Chondrocyte (in vitro differentiated cells): ENCODE results near the gene LINC01488. TPM values are rescaled to one million over a fixed set of nuclear protein-coding genes. Genes with fewer than 3 reads are reported as not detected.

Source experiments
- DNase-seq: peaks from one replicate; pipeline ENCODE4 v3.0.0; 2021; ENCODE audit warnings: mixed read lengths, low spot score
- H3K27ac Mint-ChIP-seq: one replicate; pipeline ENCODE4 v1.8.0; 2021; ENCODE audit warnings: mild to moderate bottlenecking, moderate library complexity, mixed read lengths; ENCODE audit not compliant: unreplicated experiment
- H3K27me3 Mint-ChIP-seq: 2 replicates; pipeline ENCODE4 v1.8.0; 2021; ENCODE audit warnings: low read depth, mixed read lengths
- H3K36me3 Mint-ChIP-seq: 2 replicates; pipeline ENCODE4 v1.8.0; 2021; ENCODE audit warnings: low read depth, mixed read lengths
- H3K4me1 Mint-ChIP-seq: 2 replicates; pipeline ENCODE4 v1.8.0; 2021; ENCODE audit warnings: low read depth, mild to moderate bottlenecking, mixed read lengths
- H3K4me3 Mint-ChIP-seq: one replicate; pipeline ENCODE4 v1.8.0; 2021; ENCODE audit warnings: mild to moderate bottlenecking, moderate library complexity, mixed read lengths; ENCODE audit not compliant: unreplicated experiment
- H3K9me3 Mint-ChIP-seq: 2 replicates; pipeline ENCODE4 v1.8.0; 2021; ENCODE audit warnings: low read depth, mixed read lengths
- CTCF ChIP-seq: fragments of 200-600 bp; sonication (generic); IDR thresholded peaks from 2 replicates; pipeline ENCODE4 v1.5.0; 2021; ENCODE audit warnings: antibody characterized with exemption, mild to moderate bottlenecking, moderate library complexity
- total RNA-seq: library from RNA; stranded (reverse); gene quantifications from 3 replicates; pipeline ENCODE4 v1.2.1, GENCODE V29; 2021

LINC01488 gene
- total RNA-seq, 1 donor from 2014 or later, result not detected

- no peaks in the 10 kb centered on the region for H3K9me3 Mint-ChIP-seq
- peaks cover 15% of the 10 kb centered on the region for H3K27me3 Mint-ChIP-seq
- H3K4me3 Mint-ChIP-seq, result no peak overlapping the region
- DNase-seq, result peak; percentile 56
- peaks cover 6% of the 10 kb centered on the region for H3K4me1 Mint-ChIP-seq
- no peaks in the 10 kb centered on the region for H3K36me3 Mint-ChIP-seq
- H3K27ac Mint-ChIP-seq, result no peak overlapping the region
- no peak for TF ChIP-seq CTCF
Observed at GRCh38 chr11:69490516-69490915, 9.1 kb downstream of the LINC01488 start.

DNA sequence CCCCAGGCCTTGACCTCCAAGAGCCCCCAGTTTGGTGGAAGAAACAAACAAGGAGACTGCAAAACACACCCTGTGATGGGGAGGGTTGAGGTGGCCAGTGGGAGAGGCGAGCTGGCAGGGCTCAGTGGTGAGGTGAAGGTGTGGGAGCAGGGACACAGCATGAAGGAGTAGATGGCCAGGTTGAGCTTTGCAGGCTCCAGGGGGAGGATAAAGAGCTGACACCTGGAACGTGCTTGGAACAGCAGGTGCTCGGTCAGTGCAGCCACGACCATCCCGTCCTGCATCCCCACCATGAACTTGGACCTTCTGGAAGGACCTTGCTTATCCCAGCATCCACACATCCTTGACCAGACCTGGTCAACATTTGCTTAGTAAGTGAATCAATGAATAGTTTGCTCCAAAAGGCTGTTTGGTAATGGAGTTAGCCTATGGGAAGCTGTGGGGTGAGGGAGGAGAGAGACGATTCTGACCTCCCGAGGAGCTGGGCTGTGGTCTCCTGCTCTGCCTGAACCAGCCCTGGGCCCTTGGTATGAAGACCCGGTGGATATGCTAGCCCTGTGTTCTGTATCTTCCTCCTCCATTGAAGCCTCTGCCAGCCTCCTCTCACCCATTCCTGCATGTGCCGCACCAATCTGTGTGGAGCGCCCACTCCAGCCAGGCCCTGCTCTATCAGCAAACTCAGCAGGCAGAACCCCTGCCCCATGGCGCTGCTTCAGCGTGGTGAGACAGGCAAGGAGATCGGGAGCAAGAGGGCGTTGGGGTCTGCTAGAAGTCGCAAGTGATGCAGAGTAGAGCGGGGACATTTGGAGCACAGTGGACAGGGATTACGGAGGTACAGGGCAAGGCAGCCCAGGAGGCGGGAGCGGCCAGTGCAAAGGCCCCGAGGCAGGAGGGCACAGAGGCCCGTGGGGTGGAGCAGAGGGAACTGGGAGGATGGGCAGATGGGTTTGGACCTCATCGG lies 9.9 kb downstream of the LINC01488 start:
- Mint-ChIP-seq H3K4me1 (peaks cover 12% of the 10 kb centered on the region), H3K27me3 (peaks cover 15% of the 10 kb centered on the region), H3K9me3 (no peaks in the 10 kb centered on the region), H3K36me3 (no peaks in the 10 kb centered on the region), H3K27ac (no peak overlapping the region), H3K4me3 (no peak overlapping the region)
- peak; percentile 81 for DNase-seq
- TF ChIP-seq CTCF, result no peak

DNA sequence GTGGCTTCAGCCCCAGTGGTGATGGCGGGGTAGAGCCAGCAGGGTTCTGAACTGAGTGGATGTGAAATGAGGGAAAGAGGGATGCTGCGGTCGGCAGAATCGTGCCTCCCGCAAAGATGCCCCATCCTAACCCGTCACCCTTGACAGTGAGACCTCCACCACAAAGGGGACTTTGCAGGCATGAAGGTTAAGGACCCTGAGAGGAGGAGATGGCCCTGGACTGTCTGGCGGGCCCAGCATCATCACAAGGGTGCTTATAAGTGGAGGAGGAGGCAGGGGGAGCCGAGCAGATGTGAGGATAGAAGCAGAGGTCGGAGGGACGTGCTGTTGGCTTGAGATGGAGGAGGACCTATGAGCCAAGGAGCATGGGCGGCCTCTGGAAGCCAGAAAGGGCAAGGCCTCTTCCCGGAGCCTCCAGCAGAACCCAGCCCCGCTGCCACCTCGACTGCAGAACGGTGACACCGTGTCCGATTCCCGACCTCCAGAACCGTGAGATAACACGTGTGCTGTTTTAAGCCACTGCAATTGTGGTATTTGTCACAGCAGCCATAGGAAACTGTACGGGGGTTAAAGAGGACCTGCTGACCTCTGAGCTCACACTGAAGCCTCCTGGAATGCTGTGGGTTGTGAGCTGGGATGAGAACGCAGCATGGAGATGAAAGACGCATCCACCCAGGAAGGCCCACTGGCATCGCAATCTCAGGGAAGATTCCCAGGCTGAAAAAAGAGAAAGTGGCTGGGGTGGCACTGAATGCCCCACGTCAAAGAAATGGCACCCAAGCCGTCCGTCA lies 10.9 kb downstream of the LINC01488 start:
- peak; percentile 67 for DNase-seq
- Mint-ChIP-seq H3K9me3 (no peaks in the 10 kb centered on the region), H3K27ac (no peak overlapping the region), H3K36me3 (no peaks in the 10 kb centered on the region), H3K4me3 (no peak overlapping the region), H3K4me1 (peaks cover 22% of the 10 kb centered on the region), H3K27me3 (peaks cover 15% of the 10 kb centered on the region)
- TF ChIP-seq CTCF, result no peak

DNA sequence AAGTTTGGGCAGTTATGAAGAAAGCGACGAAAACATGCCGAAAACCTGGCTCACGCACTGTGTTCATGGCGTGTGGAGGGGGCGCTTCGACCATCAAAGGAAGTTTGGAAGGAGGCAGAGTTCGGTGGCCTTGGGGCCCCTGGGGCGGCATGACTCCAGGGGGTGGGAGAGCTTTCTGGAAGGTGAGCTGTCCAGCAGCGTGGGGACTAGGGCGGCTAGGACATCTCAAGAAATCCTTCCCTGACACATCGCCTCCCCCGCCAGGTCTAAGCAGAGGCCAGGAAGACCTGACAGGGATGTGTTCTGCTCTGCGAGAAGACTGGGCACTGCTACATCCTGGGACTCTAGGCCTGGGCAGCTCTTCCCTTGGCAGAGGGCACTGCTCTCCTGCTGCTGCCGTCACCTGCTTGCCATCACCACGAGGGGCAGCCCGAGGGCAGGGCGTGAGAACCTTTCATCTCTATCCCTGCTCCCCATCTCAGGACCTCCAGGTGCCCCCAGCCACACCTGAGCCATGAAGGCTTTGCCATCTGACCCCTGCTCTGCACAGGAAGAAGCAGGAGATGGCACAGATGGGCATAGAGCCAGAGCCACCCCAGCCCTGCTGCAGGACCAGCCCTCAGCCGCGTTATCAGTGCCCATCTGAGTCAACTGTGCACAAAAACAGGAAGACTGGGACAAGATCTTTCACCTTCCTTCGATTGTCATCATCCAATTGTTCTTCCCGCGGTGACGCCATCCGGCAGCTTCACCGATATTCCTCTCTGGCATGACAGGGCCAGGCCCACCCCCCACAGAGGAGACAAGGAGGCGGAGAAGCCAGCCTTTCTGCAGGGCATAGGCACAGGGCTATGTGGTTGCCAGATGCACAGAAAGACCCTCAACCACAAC lies 12.7 kb downstream of the LINC01488 start:
- DNase-seq, result peak; percentile 69
- Mint-ChIP-seq H3K9me3 (no peaks in the 10 kb centered on the region), H3K27ac (no peak overlapping the region), H3K27me3 (peaks cover 15% of the 10 kb centered on the region), H3K4me1 (peaks cover 22% of the 10 kb centered on the region), H3K36me3 (no peaks in the 10 kb centered on the region), H3K4me3 (no peak overlapping the region)
- no peak for TF ChIP-seq CTCF
